Ascending aorta (tissue), 2 donors: ENCODE results near the gene NSUN5. TPM values are rescaled to one million over a fixed set of nuclear protein-coding genes. Genes with fewer than 3 reads are reported as not detected.
"Not testable (repeated sequence)": the region's sequence is repeated elsewhere in the genome, so short reads cannot be mapped to it uniquely, and the experiment has no call there.

Source experiments
- DNase-seq, 2 donors: peaks; one replicate each; pipeline ENCODE4 v3.0.0-alpha.2; 2019; ENCODE audit warnings: low spot score in 2 of 2
- H3K27ac ChIP-seq, 2 donors: fragments of 200-600 bp; sonication (generic); one replicate each; pipeline ENCODE4 v1.5.1; 2016 to 2017; ENCODE audit warnings: mild to moderate bottlenecking in 1 of 2
- H3K27me3 ChIP-seq: fragments of 200-600 bp; sonication (generic); one replicate; pipeline ENCODE4 v1.5.1; 2017
- H3K36me3 ChIP-seq, 2 donors: fragments of 200-600 bp; sonication (generic); one replicate each; pipeline ENCODE4 v1.5.1; 2016
- H3K4me1 ChIP-seq, 2 donors: fragments of 200-600 bp; sonication (generic); one replicate each; pipeline ENCODE4 v1.5.1; 2016 to 2017; ENCODE audit warnings: mild to moderate bottlenecking in 1 of 2
- H3K4me3 ChIP-seq, 2 donors: fragments of 200-600 bp; sonication (generic); one replicate each; pipeline ENCODE4 v1.5.1; 2016 to 2017; ENCODE audit warnings: mild to moderate bottlenecking in 1 of 2
- H3K9me3 ChIP-seq, 2 donors: fragments of 200-600 bp; sonication (generic); one replicate each; pipeline ENCODE4 v1.5.1; 2016
- CTCF ChIP-seq, 3 experiments: fragments of 200-600 bp in 2 of 3; fragments of 450-650 bp in 1 of 3; sonication (generic) in 2 of 3; IDR thresholded peaks; one replicate each; pipeline ENCODE4 v1.5.1; 2016 to 2019; ENCODE audit warnings: antibody characterized with exemption in 3 of 3, mild to moderate bottlenecking in 1 of 3, moderate library complexity in 1 of 3
- intact Hi-C: fragments of 100-400 bp; cut with DNase I; formaldehyde crosslinking; loops from one replicate; pipeline ENCODE4 v1.15.1; 2023
- total RNA-seq: library from RNA; depleted of rRNA; stranded (reverse); fragments of >200 nt; gene quantifications from one replicate; pipeline ENCODE4 v1.1.0, GENCODE V29; 2016

NSUN5 gene
- total RNA-seq, 1 donor from 2014 or later: 9.8 TPM

GRCh38 chr7:73332447-73332846 lies 23.8 kb upstream of the NSUN5 start:
- intact Hi-C loops: no loop called here
- Histone ChIP-seq H3K27me3 (no peaks in the 10 kb centered on the region), H3K4me1 (no peaks in the 10 kb centered on the region), H3K36me3 (no peaks in the 10 kb centered on the region), H3K27ac (no peak overlapping the region), H3K9me3 (no peaks in the 10 kb centered on the region), H3K4me3 (no peak overlapping the region)
- no peak for DNase-seq
- no peak for TF ChIP-seq CTCF (IDR thresholded peaks at IDR 0.05)

- H3K4me3 ChIP-seq: no peak overlapping the region
- DNase-seq: no peak
- H3K36me3 ChIP-seq: no peaks in the 10 kb centered on the region
- no peaks in the 10 kb centered on the region for H3K27me3 ChIP-seq
- no peaks in the 10 kb centered on the region for H3K4me1 ChIP-seq
- TF ChIP-seq CTCF (IDR thresholded peaks at IDR 0.05): no peak
- H3K27ac ChIP-seq: no peak overlapping the region
- intact Hi-C loops: no loop called here
- H3K9me3 ChIP-seq: no peaks in the 10 kb centered on the region
Observed at GRCh38 chr7:73330772-73331171, 22.1 kb upstream of the NSUN5 start.

DNA sequence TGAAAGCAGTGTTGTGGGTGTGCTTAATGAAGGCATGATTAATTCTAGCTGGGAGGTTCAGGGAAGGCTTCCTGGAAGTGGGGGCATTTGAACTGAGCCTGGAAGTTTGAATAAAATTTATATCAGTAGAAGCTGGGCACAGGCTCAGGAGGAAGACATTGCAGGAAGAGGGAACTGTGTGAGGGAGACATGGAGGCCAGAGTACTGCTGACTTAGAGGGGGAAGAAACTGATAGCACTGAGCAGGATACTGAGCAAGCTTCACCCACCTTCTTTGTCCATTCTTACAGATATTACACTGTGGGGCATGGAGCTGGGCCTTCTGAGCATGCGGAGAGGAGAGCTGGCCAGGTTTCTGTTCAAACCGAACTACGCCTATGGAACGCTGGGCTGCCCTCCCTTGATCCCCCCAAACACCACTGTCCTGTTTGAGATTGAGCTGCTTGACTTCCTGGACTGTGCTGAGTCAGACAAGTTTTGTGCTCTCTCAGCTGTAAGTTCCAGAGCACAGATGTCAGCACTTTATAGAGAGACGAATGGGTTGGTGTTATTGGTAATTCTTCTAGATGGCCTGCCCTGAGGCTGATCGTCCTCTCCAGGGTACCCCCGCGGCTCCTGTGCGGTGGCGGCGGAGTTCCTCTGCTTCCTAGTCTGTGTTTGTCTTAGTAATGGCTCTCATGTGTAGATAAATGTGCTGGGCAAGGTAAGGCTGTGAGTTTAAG lies 21.4 kb upstream of the NSUN5 start:
- H3K27ac ChIP-seq: no peak overlapping the region
- H3K36me3 ChIP-seq: no peaks in the 10 kb centered on the region
- no peaks in the 10 kb centered on the region for H3K4me1 ChIP-seq
- no peaks in the 10 kb centered on the region for H3K27me3 ChIP-seq
- intact Hi-C loops: no loop called here
- TF ChIP-seq CTCF (IDR thresholded peaks at IDR 0.05): no peak
- no peak overlapping the region for H3K4me3 ChIP-seq
- no peaks in the 10 kb centered on the region for H3K9me3 ChIP-seq
- DNase-seq: no peak

- no peak for TF ChIP-seq CTCF (IDR thresholded peaks at IDR 0.05)
- DNase-seq: no peak
- Histone ChIP-seq H3K27me3 (no peaks in the 10 kb centered on the region), H3K4me3 (no peak overlapping the region), H3K4me1 (no peaks in the 10 kb centered on the region), H3K9me3 (no peaks in the 10 kb centered on the region), H3K27ac (no peak overlapping the region), H3K36me3 (no peaks in the 10 kb centered on the region)
- intact Hi-C loops: no loop called here
Observed at GRCh38 chr7:73328696-73329095, 20.1 kb upstream of the NSUN5 start.

DNA sequence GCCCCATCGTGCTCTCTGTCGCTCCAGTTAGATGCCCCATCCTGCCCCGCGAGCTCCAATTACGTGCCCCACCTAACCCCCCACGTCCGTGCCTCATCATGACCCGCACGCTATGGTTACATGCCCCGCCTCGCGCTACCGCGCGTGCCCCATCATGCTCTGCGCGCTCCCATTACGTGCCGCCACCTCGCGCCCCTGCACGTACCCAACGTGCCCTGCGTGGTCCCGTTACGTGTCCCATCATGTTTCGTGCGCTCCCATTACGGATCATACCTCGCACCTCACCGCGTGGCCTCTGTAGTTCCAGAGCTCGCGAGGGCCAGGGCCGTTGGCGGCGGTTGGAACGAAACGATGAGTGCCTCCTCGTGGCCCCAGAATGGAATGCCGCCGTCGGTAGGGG lies 19.3 kb upstream of the NSUN5 start, which contains the start of the genes FKBP6 and TRIM50:
Gene FKBP6 (plus strand): TSS at position 240 of the 400 bp plus-strand sequence. CDS start 268 bp downstream, outside the sequence.
Gene TRIM50 (minus strand): TSS at position 161 of the 400 bp plus-strand sequence. CDS start 3,295 bp downstream, outside the sequence.
- H3K27ac ChIP-seq, H3K36me3 ChIP-seq, DNase-seq, H3K27me3 ChIP-seq, H3K4me3 ChIP-seq, intact Hi-C loops, H3K9me3 ChIP-seq, H3K4me1 ChIP-seq: not testable (repeated sequence)

GRCh38 chr7:73327449-73327848 lies 18.8 kb upstream of the NSUN5 start:
- H3K36me3 ChIP-seq, H3K4me1 ChIP-seq, H3K27ac ChIP-seq, DNase-seq, H3K27me3 ChIP-seq, H3K9me3 ChIP-seq, intact Hi-C loops, H3K4me3 ChIP-seq: not testable (repeated sequence)

GRCh38 chr7:73325424-73325823 lies 16.8 kb upstream of the NSUN5 start:
- H3K27ac ChIP-seq, DNase-seq, H3K9me3 ChIP-seq, intact Hi-C loops, H3K27me3 ChIP-seq, H3K4me3 ChIP-seq, H3K4me1 ChIP-seq, H3K36me3 ChIP-seq: not testable (repeated sequence)
